ENCODE results near the gene GPHN. TPM values are rescaled to one million over a fixed set of nuclear protein-coding genes. Genes with fewer than 3 reads are reported as not detected.

Gene GPHN
- polyA plus RNA-seq, 2 of the 4 experiments (the other 2 are of a cell fraction), result 12.7 to 15.5 TPM

DNA sequence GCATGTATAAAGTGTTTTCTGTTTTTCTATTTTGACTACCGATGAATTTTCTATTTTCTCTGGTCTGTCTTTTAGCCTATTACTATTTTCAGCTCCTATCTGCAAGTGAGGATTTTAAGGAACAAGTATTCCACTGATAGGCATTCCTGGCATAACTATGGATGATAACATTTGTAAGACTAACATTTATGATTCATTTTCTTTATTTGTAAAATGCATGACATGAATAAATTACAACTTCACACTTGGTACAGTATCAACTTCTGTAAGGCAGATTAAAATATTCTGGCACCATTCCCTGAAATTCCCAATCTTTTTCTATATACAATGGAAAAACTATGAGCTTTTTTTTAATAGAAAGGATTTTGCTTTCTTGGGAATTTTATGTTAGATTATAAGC, 560.3 kb downstream of the GPHN start:
- ATAC-seq (no peak), DNase-seq (ENCODE audit: low read depth in 1 of 2, low spot score in 1 of 2) (no peak), FAIRE-seq (no peak)
- ChIA-PET CTCF (no interaction called here), POLR2A (no interaction called here)
- H3K27ac ChIP-seq, result no peak overlapping the region
- 97% methylated on average over 1 of the region's 1 CpG for WGBS (ENCODE audit: missing lambda C conversion rate)
- H3K4me1 ChIP-seq, result no peaks in the 10 kb centered on the region
- no peaks in the 10 kb centered on the region for H3K9me3 ChIP-seq
- no peak overlapping the region for H3K4me2 ChIP-seq
- no peak for TF ChIP-seq RAD21 (conservative IDR thresholded peaks at IDR 0.05 in 1 of 2, IDR thresholded peaks at IDR 0.05 in 1 of 2)
- TF ChIP-seq NR3C1 (IDR thresholded peaks at IDR 0.05), result no peak
- TF ChIP-seq MAFK (IDR thresholded peaks at IDR 0.05; ENCODE audit: partially characterized antibody), result no peak
- TF ChIP-seq, protein P1, sequence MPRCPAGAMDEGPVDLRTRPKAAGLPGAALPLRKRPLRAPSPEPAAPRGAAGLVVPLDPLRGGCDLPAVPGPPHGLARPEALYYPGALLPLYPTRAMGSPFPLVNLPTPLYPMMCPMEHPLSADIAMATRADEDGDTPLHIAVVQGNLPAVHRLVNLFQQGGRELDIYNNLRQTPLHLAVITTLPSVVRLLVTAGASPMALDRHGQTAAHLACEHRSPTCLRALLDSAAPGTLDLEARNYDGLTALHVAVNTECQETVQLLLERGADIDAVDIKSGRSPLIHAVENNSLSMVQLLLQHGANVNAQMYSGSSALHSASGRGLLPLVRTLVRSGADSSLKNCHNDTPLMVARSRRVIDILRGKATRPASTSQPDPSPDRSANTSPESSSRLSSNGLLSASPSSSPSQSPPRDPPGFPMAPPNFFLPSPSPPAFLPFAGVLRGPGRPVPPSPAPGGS (IDR thresholded peaks at IDR 0.05), result no peak
- no peak for TF ChIP-seq HEYL (CRISPR knock-in tag; IDR thresholded peaks at IDR 0.05)
- TF ChIP-seq, protein P2, sequence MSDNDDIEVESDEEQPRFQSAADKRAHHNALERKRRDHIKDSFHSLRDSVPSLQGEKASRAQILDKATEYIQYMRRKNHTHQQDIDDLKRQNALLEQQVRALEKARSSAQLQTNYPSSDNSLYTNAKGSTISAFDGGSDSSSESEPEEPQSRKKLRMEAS (IDR thresholded peaks at IDR 0.05), result no peak
- TF ChIP-seq HOXB5 (CRISPR knock-in tag; IDR thresholded peaks at IDR 0.05), result no peak
- no peak overlapping the region for H3K4me3 ChIP-seq

DNA sequence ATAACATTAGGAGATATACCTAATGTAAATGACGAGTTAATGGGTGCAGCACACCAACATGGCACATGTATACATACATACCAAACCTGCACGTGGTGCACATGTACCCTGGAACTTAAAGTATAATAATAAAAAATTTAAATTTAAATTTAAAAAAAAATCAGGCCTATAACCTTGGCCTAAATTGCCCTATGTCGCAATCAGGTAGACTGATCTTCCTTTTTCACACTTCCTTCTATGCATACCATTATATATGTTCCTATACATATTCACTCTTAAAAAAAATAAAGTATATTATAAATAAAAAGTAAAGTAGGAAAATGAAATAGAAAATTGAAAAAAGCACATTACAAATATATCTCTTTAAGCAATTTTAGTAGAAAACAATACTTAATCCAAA, 563.6 kb downstream of the GPHN start:
- no peak overlapping the region for H3K27ac ChIP-seq
- CTCF ChIA-PET, result no interaction called here
- ATAC-seq (no peak), FAIRE-seq (no peak), DNase-seq (ENCODE audit: low read depth in 1 of 2, low spot score in 1 of 2) (no peak)
- 87% methylated on average over 3 of the region's 3 CpGs for WGBS (ENCODE audit: missing lambda C conversion rate)
- no peak overlapping the region for H3K4me2 ChIP-seq
- no peaks in the 10 kb centered on the region for H3K4me1 ChIP-seq
- no peak overlapping the region for H3K4me3 ChIP-seq
- POLR2A ChIA-PET, result no interaction called here
- H3K9me3 ChIP-seq, result no peaks in the 10 kb centered on the region
- TF ChIP-seq, protein P3, sequence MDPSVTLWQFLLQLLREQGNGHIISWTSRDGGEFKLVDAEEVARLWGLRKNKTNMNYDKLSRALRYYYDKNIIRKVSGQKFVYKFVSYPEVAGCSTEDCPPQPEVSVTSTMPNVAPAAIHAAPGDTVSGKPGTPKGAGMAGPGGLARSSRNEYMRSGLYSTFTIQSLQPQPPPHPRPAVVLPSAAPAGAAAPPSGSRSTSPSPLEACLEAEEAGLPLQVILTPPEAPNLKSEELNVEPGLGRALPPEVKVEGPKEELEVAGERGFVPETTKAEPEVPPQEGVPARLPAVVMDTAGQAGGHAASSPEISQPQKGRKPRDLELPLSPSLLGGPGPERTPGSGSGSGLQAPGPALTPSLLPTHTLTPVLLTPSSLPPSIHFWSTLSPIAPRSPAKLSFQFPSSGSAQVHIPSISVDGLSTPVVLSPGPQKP (IDR thresholded peaks at IDR 0.05; ENCODE audit: low read depth, low read length), result no peak
- no peak for TF ChIP-seq NR3C1 (IDR thresholded peaks at IDR 0.05)
- no peak for TF ChIP-seq ZNF302 (CRISPR knock-in tag; IDR thresholded peaks at IDR 0.05)
- TF ChIP-seq NFE2L2 (conservative IDR thresholded peaks at IDR 0.05; ENCODE audit: low read length), result no peak
- TF ChIP-seq CEBPB (IDR thresholded peaks at IDR 0.05), result no peak
- no peak for TF ChIP-seq FOSL2 (IDR thresholded peaks at IDR 0.05)
- no peak for TF ChIP-seq FOSL2 (CRISPR knock-in tag; IDR thresholded peaks at IDR 0.05)
- TF ChIP-seq, protein P4, sequence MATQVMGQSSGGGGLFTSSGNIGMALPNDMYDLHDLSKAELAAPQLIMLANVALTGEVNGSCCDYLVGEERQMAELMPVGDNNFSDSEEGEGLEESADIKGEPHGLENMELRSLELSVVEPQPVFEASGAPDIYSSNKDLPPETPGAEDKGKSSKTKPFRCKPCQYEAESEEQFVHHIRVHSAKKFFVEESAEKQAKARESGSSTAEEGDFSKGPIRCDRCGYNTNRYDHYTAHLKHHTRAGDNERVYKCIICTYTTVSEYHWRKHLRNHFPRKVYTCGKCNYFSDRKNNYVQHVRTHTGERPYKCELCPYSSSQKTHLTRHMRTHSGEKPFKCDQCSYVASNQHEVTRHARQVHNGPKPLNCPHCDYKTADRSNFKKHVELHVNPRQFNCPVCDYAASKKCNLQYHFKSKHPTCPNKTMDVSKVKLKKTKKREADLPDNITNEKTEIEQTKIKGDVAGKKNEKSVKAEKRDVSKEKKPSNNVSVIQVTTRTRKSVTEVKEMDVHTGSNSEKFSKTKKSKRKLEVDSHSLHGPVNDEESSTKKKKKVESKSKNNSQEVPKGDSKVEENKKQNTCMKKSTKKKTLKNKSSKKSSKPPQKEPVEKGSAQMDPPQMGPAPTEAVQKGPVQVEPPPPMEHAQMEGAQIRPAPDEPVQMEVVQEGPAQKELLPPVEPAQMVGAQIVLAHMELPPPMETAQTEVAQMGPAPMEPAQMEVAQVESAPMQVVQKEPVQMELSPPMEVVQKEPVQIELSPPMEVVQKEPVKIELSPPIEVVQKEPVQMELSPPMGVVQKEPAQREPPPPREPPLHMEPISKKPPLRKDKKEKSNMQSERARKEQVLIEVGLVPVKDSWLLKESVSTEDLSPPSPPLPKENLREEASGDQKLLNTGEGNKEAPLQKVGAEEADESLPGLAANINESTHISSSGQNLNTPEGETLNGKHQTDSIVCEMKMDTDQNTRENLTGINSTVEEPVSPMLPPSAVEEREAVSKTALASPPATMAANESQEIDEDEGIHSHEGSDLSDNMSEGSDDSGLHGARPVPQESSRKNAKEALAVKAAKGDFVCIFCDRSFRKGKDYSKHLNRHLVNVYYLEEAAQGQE (IDR thresholded peaks at IDR 0.05), result no peak

DNA sequence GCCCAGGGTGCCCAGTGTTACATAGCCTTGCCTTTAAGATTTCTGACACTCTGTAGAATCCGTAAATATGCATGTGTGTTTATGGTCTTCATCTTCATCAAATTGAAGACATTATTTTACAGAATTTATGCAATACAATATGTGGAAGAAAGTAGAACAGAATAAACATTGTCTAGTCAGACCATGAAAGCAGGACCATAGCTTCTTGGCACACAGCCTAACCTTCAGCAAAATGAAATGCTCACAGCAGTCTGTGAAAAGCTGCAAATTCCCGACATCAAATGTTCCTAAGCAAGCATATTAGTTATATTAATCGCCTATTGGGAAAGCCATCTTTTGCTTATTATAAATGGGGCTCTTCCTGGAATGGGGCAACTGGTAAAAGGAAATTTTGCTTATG, 570.0 kb downstream of the GPHN start:
- DNase-seq (ENCODE audit: low read depth in 1 of 2, low spot score in 1 of 2) (no peak), ATAC-seq (no peak), FAIRE-seq (no peak)
- CTCF ChIA-PET, result interaction anchor here (0.5 kb wide), 1 partner anchor 485 kb away, joined by 3 read pairs; no protein-coding TSS in a partner anchor
- whole genome bisulfite sequencing (ENCODE audit: missing lambda C conversion rate), result 78% methylated on average over 3 of the region's 3 CpGs
- POLR2A ChIA-PET, result no interaction called here
- no peak overlapping the region for H3K27ac ChIP-seq
- peaks cover 10% of the 10 kb centered on the region; the same call in 1 of the 3 replicates for H3K9me3 ChIP-seq
- no peaks in the 10 kb centered on the region for H3K4me1 ChIP-seq
- H3K4me2 ChIP-seq, result no peak overlapping the region
- no peak overlapping the region for H3K4me3 ChIP-seq
- TF ChIP-seq ZNF302 (CRISPR knock-in tag; IDR thresholded peaks at IDR 0.05) (no peak), HOXB13 (CRISPR knock-in tag; IDR thresholded peaks at IDR 0.05; ENCODE audit: low read depth) (no peak), POLR2AphosphoS2 (conservative IDR thresholded peaks at IDR 0.05; ENCODE audit: low read length) (no peak), MAFK (IDR thresholded peaks at IDR 0.05; ENCODE audit: partially characterized antibody) (no peak), POLR2A (IDR thresholded peaks at IDR 0.05; ENCODE audit: low read length) (no peak), MYC (IDR thresholded peaks at IDR 0.05; ENCODE audit: borderline replicate concordance, low read length) (no peak), ZFP36 (IDR thresholded peaks at IDR 0.05; ENCODE audit: borderline replicate concordance, partially characterized antibody) (no peak)
- TF ChIP-seq, protein P5, sequence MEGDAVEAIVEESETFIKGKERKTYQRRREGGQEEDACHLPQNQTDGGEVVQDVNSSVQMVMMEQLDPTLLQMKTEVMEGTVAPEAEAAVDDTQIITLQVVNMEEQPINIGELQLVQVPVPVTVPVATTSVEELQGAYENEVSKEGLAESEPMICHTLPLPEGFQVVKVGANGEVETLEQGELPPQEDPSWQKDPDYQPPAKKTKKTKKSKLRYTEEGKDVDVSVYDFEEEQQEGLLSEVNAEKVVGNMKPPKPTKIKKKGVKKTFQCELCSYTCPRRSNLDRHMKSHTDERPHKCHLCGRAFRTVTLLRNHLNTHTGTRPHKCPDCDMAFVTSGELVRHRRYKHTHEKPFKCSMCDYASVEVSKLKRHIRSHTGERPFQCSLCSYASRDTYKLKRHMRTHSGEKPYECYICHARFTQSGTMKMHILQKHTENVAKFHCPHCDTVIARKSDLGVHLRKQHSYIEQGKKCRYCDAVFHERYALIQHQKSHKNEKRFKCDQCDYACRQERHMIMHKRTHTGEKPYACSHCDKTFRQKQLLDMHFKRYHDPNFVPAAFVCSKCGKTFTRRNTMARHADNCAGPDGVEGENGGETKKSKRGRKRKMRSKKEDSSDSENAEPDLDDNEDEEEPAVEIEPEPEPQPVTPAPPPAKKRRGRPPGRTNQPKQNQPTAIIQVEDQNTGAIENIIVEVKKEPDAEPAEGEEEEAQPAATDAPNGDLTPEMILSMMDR (IDR thresholded peaks at IDR 0.05), result no peak
- TF ChIP-seq, protein P4 (IDR thresholded peaks at IDR 0.05), result no peak
- TF ChIP-seq, protein P6, sequence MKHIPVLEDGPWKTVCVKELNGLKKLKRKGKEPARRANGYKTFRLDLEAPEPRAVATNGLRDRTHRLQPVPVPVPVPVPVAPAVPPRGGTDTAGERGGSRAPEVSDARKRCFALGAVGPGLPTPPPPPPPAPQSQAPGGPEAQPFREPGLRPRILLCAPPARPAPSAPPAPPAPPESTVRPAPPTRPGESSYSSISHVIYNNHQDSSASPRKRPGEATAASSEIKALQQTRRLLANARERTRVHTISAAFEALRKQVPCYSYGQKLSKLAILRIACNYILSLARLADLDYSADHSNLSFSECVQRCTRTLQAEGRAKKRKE (CRISPR knock-in tag; IDR thresholded peaks at IDR 0.05; ENCODE audit: low read depth), result no peak

All from A549 (cell line).